GM12801 (cell line): ENCODE data around the gene TPD52L1.

ENCODE experiments used
- TF ChIP-seq, protein P1 (sequence below): IDR thresholded peaks from one replicate; pipeline ENCODE4 v1.5.1; 2011; ENCODE audit warnings: control low read depth; ENCODE audit not compliant: insufficient read length; ENCODE audit errors: extremely low read depth

TPD52L1 gene

DNA sequence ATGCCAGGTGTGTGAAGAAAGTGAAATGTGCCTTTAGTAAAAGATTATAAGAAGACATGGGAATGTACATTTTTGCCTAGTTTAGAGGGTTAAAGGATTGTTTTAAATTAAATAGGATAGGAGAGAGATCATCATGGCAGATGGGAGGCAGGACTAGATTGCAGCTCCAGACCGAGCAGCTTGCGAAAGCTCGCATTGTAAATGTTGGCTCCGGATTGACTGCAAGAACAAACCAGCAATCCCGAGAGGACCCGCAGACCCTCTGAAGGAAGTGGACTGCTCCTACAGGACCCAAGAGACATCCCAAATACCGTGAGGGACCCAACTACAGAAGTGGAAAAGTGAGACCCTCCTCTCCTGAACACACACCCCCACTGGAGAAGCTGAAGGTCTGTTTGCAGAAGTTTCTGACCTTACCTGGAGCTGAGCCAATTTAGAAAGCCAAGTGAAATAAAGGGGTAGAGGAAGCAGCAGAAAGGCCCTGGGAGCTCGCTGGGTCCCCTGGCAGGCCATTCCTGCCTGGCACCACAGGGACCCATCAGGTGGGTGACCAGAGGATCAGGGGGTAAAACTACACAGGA is 30.0 kb upstream of the TPD52L1 start:
- TF ChIP-seq, protein P1, sequence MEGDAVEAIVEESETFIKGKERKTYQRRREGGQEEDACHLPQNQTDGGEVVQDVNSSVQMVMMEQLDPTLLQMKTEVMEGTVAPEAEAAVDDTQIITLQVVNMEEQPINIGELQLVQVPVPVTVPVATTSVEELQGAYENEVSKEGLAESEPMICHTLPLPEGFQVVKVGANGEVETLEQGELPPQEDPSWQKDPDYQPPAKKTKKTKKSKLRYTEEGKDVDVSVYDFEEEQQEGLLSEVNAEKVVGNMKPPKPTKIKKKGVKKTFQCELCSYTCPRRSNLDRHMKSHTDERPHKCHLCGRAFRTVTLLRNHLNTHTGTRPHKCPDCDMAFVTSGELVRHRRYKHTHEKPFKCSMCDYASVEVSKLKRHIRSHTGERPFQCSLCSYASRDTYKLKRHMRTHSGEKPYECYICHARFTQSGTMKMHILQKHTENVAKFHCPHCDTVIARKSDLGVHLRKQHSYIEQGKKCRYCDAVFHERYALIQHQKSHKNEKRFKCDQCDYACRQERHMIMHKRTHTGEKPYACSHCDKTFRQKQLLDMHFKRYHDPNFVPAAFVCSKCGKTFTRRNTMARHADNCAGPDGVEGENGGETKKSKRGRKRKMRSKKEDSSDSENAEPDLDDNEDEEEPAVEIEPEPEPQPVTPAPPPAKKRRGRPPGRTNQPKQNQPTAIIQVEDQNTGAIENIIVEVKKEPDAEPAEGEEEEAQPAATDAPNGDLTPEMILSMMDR = no peak

DNA sequence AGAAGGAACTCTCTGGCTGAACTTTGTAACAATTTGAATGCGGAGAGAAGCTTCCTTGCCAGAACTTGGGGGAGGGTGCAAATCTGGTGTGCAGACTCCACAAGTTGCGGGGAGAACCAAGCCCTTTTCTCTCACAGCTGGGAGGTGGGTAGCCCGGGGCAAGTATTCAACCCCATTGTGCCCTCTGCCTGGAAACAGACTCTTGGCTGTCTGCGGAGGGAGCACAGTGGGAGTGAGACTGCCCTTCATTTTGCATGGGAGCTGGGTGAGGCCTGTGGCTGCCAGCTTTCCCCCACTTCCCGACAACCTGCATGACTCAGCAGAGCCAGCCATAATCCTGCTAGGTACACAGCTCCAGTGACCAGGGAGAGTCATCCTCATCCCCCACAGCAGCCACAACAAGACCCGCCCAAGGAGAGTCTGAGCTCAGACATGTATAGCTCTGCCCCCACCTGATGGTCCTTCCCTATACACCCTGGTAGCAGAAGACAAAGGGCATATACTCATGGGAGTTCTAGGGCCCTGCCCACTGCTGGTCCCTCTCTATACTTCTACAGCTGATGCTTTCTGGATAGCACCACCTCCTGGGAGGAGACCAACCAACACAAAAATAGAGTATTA is 29.4 kb upstream of the TPD52L1 start:
- TF ChIP-seq, protein P1 = no peak

DNA sequence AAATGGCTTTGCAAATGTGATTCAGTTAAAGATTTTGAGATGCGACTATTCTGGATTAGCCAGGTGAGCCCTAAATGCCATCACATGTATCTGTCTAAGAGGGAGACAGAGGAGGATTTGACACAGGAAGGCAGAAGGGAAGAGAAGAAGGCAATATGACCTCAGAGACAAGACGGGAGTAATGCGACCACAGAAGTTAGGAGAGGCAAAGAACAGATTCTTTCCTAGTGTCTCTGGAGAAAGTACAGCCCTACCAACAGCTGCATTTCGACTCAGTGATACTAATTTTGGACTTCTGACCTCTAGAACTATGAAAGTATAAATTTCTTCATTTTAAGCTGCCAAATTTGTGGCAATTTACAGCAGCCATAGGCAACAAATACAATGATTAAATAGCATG is 24.2 kb upstream of the TPD52L1 start:
- TF ChIP-seq, protein P1 = no peak

DNA sequence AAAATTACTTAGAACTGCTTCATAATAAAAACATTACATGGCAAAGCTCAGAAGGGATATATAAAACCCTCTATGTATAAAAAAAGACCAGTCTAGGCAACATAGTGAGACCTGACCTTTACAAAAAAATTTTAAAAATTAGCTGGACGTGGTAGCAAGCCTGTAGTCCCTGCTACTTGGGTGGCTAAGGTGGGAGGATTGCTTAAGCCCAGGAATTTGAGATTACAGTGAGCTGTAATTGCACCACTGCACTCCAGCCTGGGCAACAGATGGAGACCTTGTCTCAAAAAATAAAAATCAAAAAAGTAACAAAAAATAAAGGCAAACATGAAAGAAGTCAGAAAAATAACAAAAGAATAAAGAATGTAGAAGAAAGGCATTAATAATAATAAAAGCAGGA is 21.5 kb upstream of the TPD52L1 start:
- TF ChIP-seq, protein P1 = no peak

GRCh38 chr6:125136378-125136777 is 17.2 kb upstream of the TPD52L1 start:
- TF ChIP-seq, protein P1 = no peak

DNA sequence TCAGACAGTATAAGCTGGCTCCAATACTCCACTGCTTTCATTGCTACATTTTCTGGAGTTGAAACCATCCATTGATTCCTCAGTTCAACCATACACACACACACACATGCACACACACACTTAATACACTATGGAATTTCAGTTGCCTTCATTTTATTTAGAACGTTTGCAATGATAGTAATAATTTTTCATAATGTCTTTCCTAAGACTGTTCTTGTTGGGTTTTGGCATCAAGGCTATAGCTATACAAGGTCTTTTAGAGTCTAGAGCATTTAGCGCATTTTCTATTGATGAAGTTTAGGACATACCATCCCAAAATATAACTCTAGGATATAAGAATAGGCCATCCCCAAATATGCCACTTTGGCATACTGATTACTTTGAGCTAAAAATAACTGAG is 15.5 kb upstream of the TPD52L1 start:
- TF ChIP-seq, protein P1 = no peak

DNA sequence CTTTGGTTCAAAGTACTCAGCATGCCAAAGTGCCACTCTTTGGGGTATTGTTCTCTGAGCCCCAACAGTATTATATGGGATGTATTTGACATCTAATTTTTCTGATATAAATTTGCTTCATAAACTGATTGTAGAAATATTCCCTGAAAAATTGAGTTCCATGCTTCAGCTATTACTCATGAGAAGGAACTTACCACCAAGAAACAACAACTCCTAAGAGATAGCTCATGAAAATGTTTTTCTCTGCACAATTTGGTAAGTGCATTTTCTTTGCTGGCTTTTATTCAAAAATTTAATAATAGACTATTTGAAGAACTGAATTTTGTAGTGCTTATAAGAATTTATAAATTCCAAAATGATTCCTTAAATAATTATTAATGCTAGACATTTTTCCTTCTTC is 12.8 kb upstream of the TPD52L1 start:
- TF ChIP-seq, protein P1 = no peak
